NCI-H1417 treated with DMSO at 0.1 percent for 48 hours (cell line): Measurements from ENCODE around the gene KHDC4.
"Not testable (repeated sequence)": the region's sequence is repeated elsewhere in the genome, so short reads cannot be mapped to it uniquely, and the experiment has no call there.

Source experiments
- DNase-seq: peaks from one replicate; lab custom pipeline; 2025; lab: John Stamatoyannopoulos, UW

Gene KHDC4

DNA sequence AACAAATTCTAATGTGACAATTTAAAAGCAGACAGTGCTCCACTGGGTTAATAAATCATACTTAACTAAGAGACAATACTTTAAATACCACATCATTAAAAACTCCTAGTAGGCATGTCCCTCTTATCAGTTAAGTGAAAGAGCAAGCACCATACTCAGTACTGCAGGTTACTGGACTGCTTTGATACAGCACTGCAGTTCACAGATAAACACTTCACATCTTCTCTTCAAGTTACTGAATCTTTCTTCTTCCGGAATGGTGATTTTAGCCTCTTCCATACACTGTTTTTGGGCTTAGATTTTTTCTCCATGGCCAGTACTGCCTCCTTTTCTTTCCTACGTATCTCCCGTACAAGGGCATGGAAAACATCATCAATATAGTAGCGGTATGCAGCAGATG lies 34.1 kb downstream of the KHDC4 start:
- DNase-seq = no peak

DNA sequence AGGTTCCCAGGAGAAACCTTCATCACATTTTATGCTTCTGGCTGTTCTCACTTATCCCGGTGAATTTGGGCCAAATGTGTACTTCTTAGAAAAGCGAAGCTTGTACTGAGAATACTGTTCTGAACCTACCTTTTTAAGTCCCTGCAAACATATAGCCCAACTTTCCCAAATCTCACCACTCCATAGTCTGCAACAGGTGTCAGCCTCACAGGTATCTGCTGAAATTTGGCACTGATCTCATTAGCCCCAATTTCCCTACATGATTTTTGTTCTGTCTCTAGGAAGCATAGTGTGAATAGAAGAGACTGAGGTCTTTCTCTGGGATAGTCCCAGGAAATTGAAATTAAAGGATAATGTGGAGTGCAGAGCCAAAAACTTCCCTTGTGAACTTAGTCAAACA lies 34.5 kb downstream of the KHDC4 start:
- no peak for DNase-seq

DNA sequence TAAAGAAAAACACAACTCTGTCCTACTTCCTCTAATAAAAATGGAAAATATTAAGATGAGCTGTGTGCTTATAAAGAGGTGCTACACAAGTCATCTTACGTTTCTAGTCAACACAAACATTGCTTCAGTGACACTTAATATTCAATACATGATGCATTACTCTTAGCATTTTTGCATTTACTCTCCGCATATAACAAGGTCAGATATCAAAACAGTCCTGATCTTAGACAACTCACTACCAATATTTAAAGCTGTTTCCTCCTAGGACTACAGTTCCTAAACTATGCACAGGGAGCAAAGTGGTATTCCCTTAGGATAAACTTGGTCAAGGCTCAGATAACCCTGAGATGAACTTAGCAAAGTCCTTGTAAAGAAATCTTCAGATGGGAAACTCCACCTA lies 35.3 kb downstream of the KHDC4 start:
- DNase-seq = no peak

DNA sequence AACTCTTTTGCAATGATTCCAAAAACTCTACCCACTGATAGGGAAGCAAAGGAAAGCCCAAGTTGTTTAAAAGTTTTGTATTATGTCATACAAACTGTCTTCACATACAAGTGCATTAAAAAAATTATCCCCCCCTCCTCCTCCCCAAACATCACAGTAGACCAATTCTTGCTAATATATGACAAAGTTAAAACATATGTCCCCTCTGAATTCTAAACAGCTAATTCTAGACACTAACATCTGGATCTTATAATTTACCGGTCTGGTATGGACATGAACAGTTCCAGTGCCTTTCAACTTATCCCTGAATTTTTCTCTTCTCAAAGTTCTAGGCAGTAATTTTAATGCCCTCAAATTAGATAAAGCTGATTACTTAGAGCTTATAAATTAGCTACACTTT lies 36.5 kb downstream of the KHDC4 start:
- DNase-seq = no peak

DNA sequence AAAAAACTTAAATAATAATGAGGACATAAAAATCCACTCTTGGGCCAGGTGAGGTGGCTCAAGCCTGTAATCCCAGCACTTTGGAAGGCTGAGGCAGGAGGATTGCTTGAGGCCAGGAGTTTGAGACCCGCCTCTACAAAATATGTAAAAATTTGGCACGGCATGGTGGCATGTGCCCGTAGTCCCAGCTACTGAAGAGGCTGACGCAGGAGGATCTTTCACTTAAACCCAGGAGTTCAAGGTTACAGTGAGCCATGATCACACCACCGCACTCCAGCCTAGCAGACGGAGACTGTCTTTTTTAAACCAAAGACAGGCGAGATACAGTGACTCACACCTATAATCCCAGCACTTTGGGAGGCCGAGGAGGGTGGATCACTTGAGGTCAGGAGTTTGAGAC lies 37.7 kb downstream of the KHDC4 start:
- not testable (repeated sequence) for DNase-seq

DNA sequence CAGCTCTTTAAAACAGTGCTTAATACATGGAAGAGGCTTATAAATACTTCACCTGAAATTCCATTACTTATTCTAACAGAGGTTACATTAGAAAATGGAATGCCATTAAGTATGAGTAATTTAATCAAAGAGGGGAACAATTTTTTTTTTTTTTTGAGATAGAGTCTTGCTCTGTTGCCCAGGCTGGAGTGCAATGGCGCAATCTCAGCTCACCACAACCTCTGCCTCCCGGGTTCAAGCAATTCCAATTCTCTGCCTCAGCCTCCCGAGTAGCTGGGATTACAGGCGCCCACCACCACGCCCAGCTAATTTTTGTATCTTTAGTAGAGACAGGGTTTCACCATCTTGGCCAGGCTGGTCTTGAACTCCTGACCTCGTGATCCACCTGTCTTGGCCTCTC lies 38.6 kb downstream of the KHDC4 start:
- not testable (repeated sequence) for DNase-seq

DNA sequence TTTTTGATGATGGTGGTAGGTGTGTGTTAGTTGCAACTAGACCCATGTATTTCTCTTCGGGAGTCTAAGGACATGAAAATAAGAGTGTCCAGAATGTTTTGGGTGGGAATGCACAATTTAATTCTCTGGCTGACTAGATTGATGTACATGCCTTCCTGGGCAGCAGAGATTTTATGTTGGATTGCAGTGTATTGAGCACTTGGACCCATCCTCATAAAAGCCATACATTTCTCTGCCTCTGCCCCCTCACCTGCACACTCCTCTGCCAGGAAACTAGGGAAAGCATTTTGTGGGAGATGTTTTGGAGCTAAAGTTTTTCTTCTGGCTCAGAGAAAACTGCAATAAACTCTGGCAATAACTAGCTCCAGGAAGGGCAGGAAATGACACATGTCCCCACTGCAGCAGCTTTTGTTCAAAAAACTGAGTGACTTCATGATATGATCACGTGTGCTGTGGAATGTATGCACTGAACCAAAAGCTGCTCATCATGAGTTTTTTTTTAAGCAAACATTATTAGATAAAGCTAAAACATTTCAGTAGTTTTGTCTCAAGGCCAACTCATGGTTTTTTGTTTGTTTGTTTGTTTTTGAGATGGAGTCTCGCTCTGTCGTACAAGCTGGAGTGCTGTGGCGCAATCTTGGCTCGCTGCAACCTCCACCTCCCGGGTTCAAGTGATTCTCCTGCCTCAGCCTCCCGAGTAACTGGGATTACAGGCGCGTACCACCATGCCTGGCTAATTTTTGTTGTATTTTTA lies 40.6 kb downstream of the KHDC4 start:
- no peak for DNase-seq

DNA sequence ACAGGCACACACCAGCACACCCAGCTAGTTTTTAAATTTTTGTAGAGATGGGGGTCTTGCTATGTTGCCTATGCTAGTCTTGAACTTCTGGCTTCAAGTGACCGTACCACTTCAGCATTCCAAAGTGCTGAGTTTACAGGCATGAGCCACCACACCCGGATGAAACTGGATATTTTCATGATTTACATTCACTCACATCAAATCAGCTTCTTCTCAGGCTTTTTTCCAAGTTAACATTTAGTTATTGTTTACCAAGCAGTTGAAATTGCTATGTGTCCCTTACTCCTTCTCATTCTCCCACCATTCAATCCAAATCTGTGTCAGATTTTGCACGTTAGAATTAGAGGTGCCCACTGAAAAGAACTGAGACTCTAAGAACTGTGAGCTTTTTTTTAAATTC lies 41.4 kb downstream of the KHDC4 start:
- no peak for DNase-seq

DNA sequence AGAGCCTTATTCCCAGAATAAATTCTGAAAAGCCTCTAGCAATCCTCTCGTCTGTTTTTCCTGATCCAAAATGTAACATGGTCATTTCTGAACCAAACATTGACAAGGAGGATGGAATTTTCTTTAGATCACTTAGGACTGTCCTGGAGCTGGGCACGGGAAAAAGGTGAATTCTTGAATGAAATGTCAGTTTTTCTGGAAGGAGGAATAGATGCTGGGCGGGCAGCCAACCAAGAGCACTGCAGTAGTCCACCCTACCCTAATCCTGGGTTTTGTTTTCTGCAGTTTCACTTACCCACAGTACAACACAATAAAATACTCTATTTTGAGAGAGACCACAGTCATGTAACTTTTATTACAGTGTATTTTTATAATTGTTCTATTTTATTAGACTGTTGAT lies 44.0 kb downstream of the KHDC4 start:
- no peak for DNase-seq

DNA sequence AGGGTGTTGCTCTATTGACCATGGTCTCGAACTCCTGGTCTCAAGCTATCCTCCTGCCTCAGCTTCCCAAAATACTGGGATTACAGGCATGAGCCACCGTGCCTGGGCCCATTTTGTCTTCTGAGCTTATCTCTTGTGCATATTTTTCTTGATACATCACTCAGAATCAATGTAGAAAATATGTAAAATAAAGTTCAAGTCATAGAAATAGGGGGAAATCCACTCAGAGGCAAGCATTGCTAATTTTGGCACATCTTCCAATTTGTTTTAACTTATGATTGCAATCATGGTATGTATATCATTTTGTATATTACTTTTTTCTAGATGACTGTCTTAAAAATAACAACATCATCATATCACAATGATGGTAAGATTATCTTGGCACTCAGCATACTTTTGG lies 44.6 kb downstream of the KHDC4 start:
- DNase-seq = no peak

DNA sequence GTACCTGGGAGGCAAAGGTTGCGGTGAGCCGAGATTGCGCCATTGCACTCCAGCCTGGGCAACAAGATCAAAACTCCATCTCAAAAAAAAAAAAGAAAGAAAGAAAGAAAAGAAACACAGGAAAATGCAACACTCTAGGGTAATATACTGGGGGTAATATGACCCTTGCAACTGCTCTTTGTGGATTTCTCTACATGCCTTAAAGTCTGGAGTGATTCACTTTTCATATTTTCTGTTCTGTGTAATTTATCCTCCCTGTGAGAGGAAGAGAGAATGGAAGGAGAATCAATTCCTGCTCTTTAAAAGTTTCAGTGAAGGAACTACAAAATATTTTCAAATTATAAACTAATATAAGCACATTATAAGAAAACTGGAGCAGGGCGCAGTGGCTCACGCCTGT lies 45.7 kb downstream of the KHDC4 start:
- no peak for DNase-seq

DNA sequence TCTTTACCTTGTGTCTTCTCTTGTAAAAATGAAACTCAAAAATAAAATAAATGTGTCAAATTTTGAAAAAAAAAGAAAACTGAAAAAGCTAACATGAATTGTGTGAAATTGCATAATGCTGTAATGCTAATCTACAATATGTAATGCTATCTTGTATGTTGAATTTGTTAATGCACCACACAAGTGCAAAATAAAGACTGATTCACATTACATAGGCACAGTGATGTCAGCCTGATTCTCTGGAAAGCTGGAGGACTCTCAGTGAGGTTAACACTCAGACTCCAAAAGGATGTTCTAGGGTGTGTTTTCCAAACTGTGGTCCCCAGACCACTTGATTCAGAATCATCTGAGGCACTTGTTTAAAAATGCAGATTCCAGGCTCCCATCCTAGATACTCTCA lies 49.2 kb downstream of the KHDC4 start:
- no peak for DNase-seq

DNA sequence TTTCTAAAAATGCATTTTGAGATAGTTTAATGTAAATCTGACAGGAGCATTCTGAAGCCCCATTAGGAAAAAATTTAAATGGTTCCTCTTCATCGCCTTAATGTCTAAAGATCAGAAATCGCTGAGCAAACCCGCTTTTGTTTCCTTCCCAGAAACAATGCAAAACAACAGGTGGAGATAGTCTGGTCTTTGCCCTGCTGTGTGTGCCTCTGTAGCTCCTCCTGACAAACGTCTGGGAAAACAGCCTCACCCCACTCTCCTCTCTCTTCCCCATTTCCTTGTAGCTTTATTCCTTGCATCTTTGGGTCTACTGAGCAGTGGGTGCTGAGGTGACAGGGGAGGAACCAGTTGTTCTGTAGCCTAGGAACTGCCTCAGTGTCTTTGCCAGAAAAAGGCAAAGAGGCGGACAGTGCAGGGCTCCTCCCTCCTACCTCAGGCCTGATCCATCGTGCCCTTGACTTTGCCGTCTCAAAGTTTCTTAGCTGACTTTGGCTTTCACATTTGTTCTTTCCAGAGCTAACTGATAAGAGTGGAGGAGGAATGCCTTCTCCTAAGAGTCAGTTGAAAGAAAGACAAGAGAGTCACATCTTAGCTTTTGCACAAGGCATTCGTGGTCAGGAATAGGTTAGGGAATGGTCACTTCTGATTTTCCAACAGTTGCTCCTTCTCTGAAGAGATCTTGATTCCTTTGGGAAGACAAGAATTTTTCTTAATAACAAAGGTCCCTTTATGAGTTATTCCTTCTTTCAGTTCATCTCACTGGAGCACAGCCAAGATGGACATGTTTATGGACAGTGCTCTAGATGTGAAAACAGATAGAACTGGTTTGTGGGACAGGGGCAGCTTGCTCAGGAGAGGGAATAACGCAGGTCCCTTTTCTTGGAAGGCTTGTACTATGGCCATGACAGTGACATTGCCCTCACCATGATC lies 49.9 kb downstream of the KHDC4 start:
- DNase-seq = no peak

DNA sequence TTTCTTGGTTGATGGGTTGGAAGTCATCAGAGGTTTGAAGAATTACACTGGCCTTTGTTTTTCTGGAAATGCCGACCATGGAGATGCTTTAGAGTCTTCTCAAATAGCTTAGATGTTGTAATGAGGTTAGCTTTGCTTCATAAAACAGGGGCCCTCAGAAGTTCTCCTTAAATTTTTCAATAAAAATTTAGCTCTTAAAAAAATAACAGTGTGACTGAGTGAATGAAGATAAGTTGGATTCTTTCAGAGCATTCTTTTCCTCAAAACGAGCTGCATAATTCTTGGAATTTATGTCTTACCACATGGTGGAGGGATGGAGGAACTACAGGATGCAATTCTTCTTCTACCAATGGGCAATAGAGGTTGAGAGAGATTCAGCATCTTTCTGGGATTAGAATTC lies 51.4 kb downstream of the KHDC4 start:
- no peak for DNase-seq

DNA sequence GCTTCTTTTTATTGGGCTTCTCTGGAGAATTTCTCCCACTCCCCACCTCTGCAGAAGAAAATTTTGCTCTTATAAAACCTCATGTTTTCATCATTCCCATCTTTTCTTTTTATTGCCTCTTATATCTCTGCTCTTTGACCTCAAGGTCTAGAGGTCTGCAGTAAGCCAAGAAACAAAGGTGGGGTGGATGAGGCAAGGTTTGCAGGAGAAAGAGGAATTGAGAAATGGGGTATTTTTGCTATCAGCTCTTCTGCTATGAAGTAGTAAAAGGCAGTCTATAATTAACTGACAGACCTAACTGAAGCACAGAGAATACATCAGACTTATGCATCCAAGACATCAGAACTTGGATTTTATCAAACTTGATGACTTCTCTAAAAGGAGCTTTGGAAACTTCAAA lies 52.0 kb downstream of the KHDC4 start:
- no peak for DNase-seq

DNA sequence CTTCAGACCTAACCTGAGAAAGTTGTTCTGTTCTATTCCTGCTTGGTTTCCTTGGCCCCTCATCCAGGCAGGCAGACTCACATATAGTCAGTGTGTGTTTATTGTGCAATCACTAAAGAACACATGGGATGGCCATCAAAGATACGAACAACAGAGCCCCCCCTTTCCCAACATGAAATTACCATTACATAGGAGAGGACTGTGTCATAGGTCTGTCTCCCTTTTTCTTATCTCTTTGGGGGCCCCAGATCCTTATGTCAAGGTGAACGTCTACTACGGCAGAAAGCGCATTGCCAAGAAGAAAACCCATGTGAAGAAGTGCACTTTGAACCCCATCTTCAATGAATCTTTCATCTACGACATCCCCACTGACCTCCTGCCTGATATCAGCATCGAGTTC lies 53.3 kb downstream of the KHDC4 start:
- no peak for DNase-seq

DNA sequence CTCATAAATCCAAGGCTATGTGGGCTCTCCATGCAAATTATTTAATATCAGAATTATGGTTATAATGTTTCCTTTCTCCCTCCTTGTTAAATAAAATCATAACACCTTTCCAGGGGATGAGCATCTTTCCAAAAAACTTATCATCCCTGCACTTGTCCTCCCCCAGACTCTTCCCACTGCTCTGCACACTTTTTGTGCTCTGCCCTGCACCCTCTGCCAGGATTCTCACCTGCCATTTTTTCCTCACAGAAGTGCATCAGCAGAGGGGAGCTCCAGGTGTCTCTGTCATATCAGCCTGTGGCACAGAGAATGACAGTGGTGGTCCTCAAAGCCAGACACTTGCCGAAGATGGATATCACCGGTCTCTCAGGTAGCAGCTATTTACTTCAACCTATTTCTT lies 54.0 kb downstream of the KHDC4 start:
- DNase-seq = no peak

DNA sequence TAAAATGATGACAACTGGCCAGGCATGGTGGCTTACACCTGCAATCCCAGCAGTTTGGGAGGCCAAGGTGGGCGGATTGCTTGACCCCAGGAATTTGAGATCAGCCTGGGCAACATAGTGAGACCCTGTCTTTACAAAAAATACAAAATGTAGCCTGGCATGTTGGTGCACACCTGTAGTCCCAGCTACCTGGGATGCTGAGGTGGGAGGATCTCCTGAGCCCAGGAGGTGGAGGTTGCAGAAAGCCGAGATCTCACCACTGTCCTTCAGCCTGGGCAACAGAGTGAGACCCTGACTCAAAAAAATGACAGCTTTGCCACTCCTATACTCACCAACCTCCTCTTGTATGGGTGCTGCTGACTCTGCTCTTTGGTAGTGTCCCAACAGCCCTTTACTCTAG lies 56.3 kb downstream of the KHDC4 start:
- DNase-seq = no peak

DNA sequence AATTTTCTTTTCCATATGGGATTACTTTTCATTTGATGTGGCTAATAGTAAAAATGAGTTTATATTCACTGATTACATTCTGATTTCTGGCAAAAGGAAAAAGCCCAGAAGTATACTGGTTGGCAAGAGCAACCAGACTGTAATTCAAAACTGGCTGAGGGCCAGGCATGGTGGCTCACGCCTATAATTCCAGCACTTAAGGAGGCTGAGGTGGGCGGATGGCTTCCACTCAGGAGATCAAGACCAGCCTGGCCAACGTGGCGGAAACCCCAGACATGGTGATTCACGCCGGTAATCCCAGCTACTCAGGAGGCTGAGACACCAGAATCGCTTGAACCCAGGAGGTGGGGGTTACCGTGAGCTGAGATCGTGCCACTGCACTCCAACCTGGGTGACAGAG lies 60.4 kb downstream of the KHDC4 start:
- DNase-seq = no peak

DNA sequence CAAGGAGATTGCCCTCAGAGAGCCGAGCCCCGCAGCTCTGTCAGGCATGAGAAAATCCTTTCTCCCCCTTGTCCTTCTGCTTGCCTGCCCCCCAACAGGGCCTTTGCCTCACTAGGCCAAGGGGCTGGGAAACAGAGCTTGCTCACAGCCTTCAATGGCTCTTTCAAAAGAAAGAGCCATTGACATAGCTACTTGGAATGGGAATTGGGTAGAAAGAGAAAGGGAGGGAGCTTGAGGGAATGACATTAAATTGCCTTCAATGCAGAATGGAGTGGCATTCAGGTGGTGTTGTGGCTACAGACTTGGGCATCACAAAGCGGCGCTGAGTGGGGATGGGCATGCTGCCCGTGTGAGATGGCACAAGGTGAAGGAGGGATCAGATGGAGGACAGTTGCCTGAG lies 61.7 kb downstream of the KHDC4 start:
- no peak for DNase-seq

DNA sequence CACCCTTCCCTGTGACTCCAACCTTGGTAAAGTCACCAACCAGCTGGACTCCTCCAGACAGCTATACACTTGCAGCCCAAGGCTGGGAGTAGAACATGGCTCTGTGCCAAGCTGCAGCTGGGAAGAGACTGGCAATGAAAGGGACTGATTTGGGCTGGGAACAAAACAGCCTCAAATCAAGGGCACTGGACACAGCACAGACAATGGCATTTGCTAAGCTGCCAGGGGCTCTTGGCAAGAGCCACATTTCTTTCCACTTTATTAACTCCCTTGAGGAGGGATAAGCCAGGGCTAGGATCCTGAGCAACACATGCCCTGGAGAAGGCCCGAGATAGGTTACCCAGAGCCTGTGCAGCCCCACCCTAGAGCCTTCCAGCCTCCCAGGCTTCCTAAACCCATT lies 62.8 kb downstream of the KHDC4 start:
- DNase-seq = no peak

DNA sequence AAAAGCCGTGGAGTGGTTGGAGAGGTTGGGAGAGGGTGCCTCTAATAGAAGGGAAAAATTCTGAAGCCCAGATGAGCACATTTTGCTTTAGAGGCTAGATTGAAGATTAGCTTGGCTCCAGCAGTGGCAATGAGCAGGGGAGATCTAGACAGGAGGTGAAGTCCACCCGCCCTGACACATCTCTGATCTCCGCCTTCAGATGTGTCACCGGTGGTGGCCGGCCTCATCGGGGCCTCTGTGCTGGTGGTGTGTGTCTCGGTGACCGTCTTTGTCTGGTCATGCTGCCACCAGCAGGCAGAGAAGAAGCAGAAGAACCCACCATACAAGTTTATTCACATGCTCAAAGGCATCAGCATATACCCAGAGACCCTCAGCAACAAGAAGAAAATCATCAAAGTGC lies 66.4 kb downstream of the KHDC4 start:
- DNase-seq = no peak

DNA sequence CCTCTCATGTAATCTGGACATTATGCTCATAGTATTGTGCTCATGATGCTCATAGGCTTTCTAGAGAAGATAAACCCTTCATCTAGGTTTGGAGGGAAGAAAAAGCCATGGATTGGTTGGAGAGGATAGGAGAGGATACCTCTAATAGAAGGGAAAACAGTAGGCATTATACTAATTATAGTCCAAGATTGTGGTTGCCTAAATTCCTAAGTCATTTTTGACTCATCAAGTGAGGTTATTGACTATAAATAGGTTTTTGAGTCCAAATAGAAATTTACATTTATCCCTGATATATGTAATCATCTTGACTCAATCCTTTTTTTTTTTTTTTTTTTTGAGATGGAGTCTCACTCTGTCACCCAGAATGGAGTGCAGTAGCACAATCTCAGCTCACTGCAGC lies 69.8 kb downstream of the KHDC4 start:
- no peak for DNase-seq
